T-helper 1 cell treated with Interleukin-12 subunit alpha and Interleukin-12 subunit beta and Interleukin-4 antibody, amounts not matched to agents 30 ng/mL and 1 ng/mL, for 36 hours (primary cell): Measurements from ENCODE around the gene PTBP3. TPM values are rescaled to one million over a fixed set of nuclear protein-coding genes. Genes with fewer than 3 reads are reported as not detected.

Source experiments
- intact Hi-C: fragments of 100-400 bp; cut with micrococcal nuclease; formaldehyde crosslinking; loops from one replicate; pipeline ENCODE4 v1.15.1; 2024
- total RNA-seq: library from RNA; stranded (reverse); gene quantifications from 2 replicates; pipeline ENCODE4 v1.2.3, GENCODE V29; 2022

PTBP3 gene
- total RNA-seq, 1 donor from 2014 or later = 158 TPM

GRCh38 chr9:112174222-112174964 is 159.0 kb downstream of the PTBP3 start:
- intact Hi-C loops = loop anchor here (1.0 to 10.0 kb wide), 7 partner anchors 45 to 1240 kb away; partner anchors contain the start of genes C9orf43, KIAA1958, POLE3 and PTBP3

- intact Hi-C loops = loop anchor here (1.0 to 10.0 kb wide), 7 partner anchors 46 to 1241 kb away; partner anchors contain the start of genes C9orf43, KIAA1958, POLE3 and PTBP3
These were observed 159.8 kb downstream of the PTBP3 start for GRCh38 chr9:112173489-112174221.

- intact Hi-C loops = loop anchor here (5.0 to 10.0 kb wide), 2 partner anchors 316 to 1244 kb away; partner anchors contain the start of genes C9orf43, KIAA1958 and POLE3
These were observed 162.5 kb downstream of the PTBP3 start for GRCh38 chr9:112170968-112171367.

DNA sequence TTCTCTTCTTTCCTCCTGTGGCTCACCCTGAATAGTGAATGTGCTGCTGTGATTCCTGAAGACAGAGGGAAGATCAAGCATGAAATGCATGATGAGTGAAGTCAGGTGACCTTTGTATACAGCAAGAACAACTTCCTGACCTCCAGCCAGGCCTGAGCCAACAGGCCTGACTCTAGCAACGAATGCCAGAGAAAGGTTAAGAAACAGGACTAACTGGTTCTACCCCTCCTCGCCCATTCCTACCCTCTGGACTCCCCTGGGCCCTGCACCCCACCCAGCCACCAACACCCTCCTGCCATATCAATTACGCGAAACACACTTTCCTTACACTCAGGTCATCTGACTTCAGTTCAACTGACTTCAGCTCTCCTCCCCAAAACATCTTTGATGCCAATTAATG is 163.2 kb downstream of the PTBP3 start:
- intact Hi-C loops = loop anchor here (5.0 to 10.0 kb wide), 2 partner anchors 317 to 1245 kb away; partner anchors contain the start of genes C9orf43, KIAA1958 and POLE3

- intact Hi-C loops = no loop called here
These were observed 164.1 kb downstream of the PTBP3 start for GRCh38 chr9:112169368-112169767.

DNA sequence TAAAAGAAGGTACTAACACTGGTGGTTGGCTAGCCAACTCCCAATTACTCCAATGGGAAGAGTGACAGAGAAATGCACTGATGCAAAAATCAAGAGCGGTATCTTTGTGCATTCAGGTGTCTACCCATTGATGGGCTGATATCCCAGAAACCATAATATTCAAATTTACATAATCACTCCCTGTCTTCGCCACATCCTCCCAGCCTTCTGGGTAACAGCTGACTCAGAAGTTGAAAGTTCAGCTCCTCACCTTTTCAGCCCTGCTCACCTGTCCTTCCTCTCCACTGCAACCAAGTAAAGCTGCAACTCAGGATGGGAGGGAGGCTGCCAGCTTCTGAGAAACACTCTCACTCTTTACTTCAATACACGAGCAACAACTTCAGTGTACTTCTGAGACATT is 165.2 kb downstream of the PTBP3 start:
- intact Hi-C loops = no loop called here

Other genes starting within 250 kb of the PTBP3 start
- gene SUSD1, start 158.3 kb downstream of the PTBP3 start, total RNA-seq = 23.7 and 25.5 TPM in 2 replicates
- gene HSDL2, start 46.5 kb upstream of the PTBP3 start, total RNA-seq = 22.1 and 23.7 TPM in 2 replicates
- gene KIAA1958, start 153.2 kb upstream of the PTBP3 start, total RNA-seq = 3.9 and 4.3 TPM in 2 replicates